ENCODE data around the gene PFAS.
"Not testable (repeated sequence)": the region's sequence is repeated elsewhere in the genome, so short reads cannot be mapped to it uniquely, and the experiment has no call there.

The PFAS gene

GRCh38 chr17:8231701-8232100 lies 17.4 kb upstream of the PFAS start:
- 95% methylated on average over 10 of the region's 10 CpGs for WGBS
- Histone ChIP-seq H3K9me3 (ENCODE audit: insufficient read depth, low read depth, low read length) (no peaks in the 10 kb centered on the region), H3K36me3 (ENCODE audit: insufficient read depth, low read length) (peaks cover 95% of the 10 kb centered on the region), H3K27me3 (ENCODE audit: insufficient read depth, low read length) (no peaks in the 10 kb centered on the region), H3K4me1 (ENCODE audit: insufficient read depth, low read length) (0 out of 2 replicates have a peak, but pooled peaks cover 4% of the 10 kb centered on the region), H3K9ac (ENCODE audit: low read depth, low read length) (no peak overlapping the region), H3K4me3 (ENCODE audit: low read length) (no peak overlapping the region), H3K27ac (ENCODE audit: low read depth, low read length) (no peak overlapping the region)

DNA sequence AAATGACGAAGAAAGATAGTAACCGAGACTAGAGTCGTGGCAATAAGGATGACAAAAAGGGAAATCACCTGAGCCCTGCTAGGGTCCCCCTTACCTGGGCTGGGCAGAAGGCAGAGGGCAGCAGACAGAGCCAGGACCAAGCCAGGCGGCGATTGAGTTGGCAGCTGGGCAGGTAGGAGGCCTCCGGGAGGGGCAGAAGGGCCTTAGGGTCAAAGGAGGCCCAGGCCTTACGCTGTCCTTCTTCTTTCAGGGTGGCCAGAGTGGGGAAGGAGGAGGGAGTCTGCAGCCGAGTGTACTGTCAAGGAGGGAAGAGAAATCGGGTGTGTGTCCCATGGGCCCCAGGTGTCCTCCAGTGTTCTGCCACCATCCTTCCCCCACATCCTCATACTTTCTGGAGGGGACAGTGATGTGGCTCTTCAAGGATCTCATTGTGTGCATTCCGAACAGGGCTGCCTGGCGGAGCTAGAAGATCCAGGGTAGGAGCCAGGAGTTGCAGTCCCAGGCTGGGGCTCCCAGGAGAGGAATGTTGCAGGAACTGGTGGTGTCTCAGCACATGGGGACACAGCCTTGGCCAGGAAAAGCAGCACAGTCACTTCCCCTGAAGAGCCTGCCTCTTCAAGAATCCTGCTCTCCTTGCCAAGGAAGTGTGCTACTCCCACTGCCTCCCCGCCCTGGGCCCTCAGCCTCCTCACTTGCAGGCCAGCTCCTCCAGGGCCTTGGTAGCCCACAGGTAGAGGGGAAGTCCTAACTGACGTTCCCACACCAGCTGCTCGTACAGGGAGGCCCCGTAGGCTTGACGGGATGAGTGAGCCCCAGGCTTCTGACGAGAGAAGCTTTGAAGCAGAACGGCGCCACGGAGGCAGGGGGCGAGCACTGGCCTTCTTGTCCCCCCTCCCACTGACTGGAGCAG lies 14.5 kb upstream of the PFAS start:
- WGBS = 94% methylated on average over 19 of the region's 21 CpGs
- Histone ChIP-seq H3K27me3 (ENCODE audit: insufficient read depth, low read length) (no peaks in the 10 kb centered on the region), H3K9ac (ENCODE audit: low read depth, low read length) (no peak overlapping the region)

DNA sequence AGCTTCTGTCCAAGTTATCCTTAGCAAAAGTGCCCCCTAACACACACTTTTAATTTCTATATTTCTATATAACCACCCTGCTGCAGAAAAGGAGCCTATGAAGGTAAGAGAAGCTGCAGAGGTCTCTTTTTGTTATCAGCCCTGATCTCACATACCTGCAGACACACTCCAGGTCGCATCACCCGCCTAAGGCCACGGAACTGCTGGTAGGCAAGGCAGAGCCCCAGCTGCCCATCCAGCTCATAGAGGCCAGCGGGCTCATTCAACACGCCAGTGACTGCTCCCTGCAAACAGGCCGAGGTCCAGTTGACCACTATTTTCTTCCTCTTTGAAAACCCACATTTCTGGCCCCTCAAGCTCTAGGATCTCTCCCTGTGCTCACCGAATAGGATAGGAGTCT lies 13.4 kb upstream of the PFAS start:
- no peak overlapping the region for H3K9ac ChIP-seq (ENCODE audit: low read depth, low read length)
- no peak overlapping the region for H3K4me3 ChIP-seq (ENCODE audit: low read length)
- no peaks in the 10 kb centered on the region for H3K9me3 ChIP-seq (ENCODE audit: insufficient read depth, low read depth, low read length)
- no peaks in the 10 kb centered on the region for H3K4me1 ChIP-seq (ENCODE audit: insufficient read depth, low read length)
- WGBS = 93% methylated on average over 7 of the region's 7 CpGs
- no peak overlapping the region for H3K27ac ChIP-seq (ENCODE audit: low read depth, low read length)
- H3K27me3 ChIP-seq (ENCODE audit: insufficient read depth, low read length) = no peaks in the 10 kb centered on the region
- peaks cover 86% of the 10 kb centered on the region for H3K36me3 ChIP-seq (ENCODE audit: insufficient read depth, low read length)

More for the DNA sequence above, 14.5 kb upstream of the PFAS start:
- Histone ChIP-seq H3K9me3 (ENCODE audit: insufficient read depth, low read depth, low read length) (no peaks in the 10 kb centered on the region), H3K36me3 (ENCODE audit: insufficient read depth, low read length) (peaks cover 94% of the 10 kb centered on the region), H3K27ac (ENCODE audit: low read depth, low read length) (no peak overlapping the region), H3K4me3 (ENCODE audit: low read length) (no peak overlapping the region), H3K4me1 (ENCODE audit: insufficient read depth, low read length) (no peaks in the 10 kb centered on the region)

GRCh38 chr17:8237175-8237574 lies 11.9 kb upstream of the PFAS start:
- no peaks in the 10 kb centered on the region for H3K9me3 ChIP-seq (ENCODE audit: insufficient read depth, low read depth, low read length)
- H3K27me3 ChIP-seq (ENCODE audit: insufficient read depth, low read length) = no peaks in the 10 kb centered on the region
- H3K4me3 ChIP-seq (ENCODE audit: low read length) = no peak overlapping the region
- 95% methylated on average over 7 of the region's 7 CpGs for WGBS
- H3K36me3 ChIP-seq (ENCODE audit: insufficient read depth, low read length) = peaks cover 75% of the 10 kb centered on the region
- no peak overlapping the region for H3K9ac ChIP-seq (ENCODE audit: low read depth, low read length)
- H3K27ac ChIP-seq (ENCODE audit: low read depth, low read length) = no peak overlapping the region
- no peaks in the 10 kb centered on the region for H3K4me1 ChIP-seq (ENCODE audit: insufficient read depth, low read length)

DNA sequence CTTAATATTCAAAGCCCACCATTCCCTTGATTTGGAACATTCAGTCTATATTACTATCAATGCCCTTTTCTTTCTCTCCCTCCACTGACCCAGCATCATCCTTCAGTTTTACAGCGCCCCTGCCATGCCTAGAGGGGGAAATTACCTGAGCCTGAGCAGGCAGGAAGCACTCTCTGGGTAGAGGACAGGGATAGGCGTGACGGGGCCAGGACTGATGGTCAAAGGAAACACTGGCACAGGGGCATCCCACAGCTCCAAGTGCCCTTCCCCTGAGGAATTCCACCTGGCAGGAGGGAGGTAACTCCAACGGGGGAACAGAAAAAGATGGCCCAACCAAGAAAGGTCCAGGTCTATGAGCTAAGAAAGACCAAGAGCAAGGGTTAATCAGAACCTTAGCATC lies 11.2 kb upstream of the PFAS start:
- Histone ChIP-seq H3K36me3 (ENCODE audit: insufficient read depth, low read length) (peaks cover 69% of the 10 kb centered on the region), H3K9me3 (ENCODE audit: insufficient read depth, low read depth, low read length) (no peaks in the 10 kb centered on the region), H3K4me1 (ENCODE audit: insufficient read depth, low read length) (no peaks in the 10 kb centered on the region), H3K4me3 (ENCODE audit: low read length) (no peak overlapping the region), H3K27me3 (ENCODE audit: insufficient read depth, low read length) (no peaks in the 10 kb centered on the region), H3K9ac (ENCODE audit: low read depth, low read length) (no peak overlapping the region), H3K27ac (ENCODE audit: low read depth, low read length) (no peak overlapping the region)
- WGBS = 94% methylated on average over 4 of the region's 4 CpGs

DNA sequence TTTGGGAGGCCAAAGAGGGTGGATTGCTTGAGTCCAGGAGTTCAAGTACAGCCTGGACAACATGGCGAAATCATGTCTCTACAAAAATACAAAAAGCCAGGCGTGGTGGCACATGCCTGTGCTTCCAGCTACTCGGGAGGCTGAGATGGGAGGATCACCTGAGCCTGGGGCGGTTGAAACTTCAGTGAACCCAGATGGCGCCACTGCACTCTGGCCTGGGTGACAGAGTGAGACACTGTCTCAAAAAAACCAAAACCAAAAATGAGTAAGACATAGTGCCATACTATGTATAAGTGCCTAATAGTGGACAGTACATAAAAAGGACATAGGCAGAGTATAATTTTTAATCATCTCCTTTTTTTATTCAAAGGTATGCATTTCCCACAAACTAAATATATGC lies 5.3 kb upstream of the PFAS start:
- Histone ChIP-seq H3K4me3 (ENCODE audit: low read length) (no peak overlapping the region), H3K27ac (ENCODE audit: low read depth, low read length) (no peak overlapping the region), H3K4me1 (ENCODE audit: insufficient read depth, low read length) (no peaks in the 10 kb centered on the region), H3K9me3 (ENCODE audit: insufficient read depth, low read depth, low read length) (no peaks in the 10 kb centered on the region), H3K36me3 (ENCODE audit: insufficient read depth, low read length) (peaks cover 22% of the 10 kb centered on the region), H3K9ac (ENCODE audit: low read depth, low read length) (no peak overlapping the region), H3K27me3 (ENCODE audit: insufficient read depth, low read length) (no peaks in the 10 kb centered on the region)
- WGBS = 94% methylated on average over 5 of the region's 5 CpGs

GRCh38 chr17:8244768-8245167 lies 4.3 kb upstream of the PFAS start:
- peaks cover 15% of the 10 kb centered on the region for H3K36me3 ChIP-seq (ENCODE audit: insufficient read depth, low read length)

DNA sequence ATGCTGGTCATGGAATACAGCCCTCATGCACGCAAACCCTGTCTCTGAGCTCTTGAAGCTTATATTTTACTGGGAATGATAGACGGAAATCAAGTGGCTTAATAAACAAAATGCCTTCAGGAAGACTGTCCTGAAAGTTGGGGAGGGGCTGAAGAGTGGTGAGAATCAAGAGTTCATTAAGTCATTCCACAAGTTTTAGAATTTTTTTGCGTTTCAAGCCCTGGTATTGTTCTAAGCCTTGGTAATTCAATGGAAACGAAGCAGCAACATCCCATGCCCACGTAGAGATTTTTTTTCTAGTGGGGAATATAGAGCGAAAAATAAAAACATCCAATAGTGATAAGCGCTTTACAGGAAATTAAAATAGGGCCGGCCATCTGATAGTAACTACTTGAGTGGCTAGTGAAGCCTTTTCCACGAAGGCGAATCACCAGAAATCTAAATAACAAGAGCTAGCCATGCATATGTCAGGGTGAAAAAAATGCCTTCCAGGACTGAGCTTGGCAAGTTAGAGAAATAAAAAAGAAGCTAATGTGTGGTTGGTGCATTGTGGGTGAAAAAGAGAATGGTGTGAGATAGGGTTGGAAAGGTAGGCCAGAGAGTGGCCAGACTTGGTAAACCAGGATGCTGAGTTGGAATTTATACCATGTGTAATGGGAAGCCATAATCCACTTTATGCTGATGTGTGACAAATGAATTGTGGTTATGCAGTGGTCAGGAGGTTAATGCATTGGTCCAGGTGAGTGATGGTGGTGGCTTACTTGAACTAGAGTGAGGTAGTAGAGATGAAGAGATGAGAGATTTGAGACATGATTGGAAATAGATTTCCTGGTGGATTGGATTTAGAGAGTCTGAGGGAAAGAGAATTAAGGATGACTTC lies 772 bp downstream of the PFAS start:
- H3K9ac ChIP-seq (ENCODE audit: low read depth, low read length) = peak overlapping the region; percentile 97
- WGBS = 8% methylated on average over 10 of the region's 10 CpGs
- no peaks in the 10 kb centered on the region for H3K27me3 ChIP-seq (ENCODE audit: insufficient read depth, low read length)

More at GRCh38 chr17:8244768-8245167, 4.3 kb upstream of the PFAS start:
- no peaks in the 10 kb centered on the region for H3K27me3 ChIP-seq (ENCODE audit: insufficient read depth, low read length)
- no peak overlapping the region for H3K27ac ChIP-seq (ENCODE audit: low read depth, low read length)
- 0 out of 2 replicates have a peak, but pooled peaks cover under 1% of the 10 kb centered on the region for H3K4me1 ChIP-seq (ENCODE audit: insufficient read depth, low read length)
- 97% methylated on average over 8 of the region's 8 CpGs for WGBS
- no peaks in the 10 kb centered on the region for H3K9me3 ChIP-seq (ENCODE audit: insufficient read depth, low read depth, low read length)
- no peak overlapping the region for H3K4me3 ChIP-seq (ENCODE audit: low read length)
- no peak overlapping the region for H3K9ac ChIP-seq (ENCODE audit: low read depth, low read length)

DNA sequence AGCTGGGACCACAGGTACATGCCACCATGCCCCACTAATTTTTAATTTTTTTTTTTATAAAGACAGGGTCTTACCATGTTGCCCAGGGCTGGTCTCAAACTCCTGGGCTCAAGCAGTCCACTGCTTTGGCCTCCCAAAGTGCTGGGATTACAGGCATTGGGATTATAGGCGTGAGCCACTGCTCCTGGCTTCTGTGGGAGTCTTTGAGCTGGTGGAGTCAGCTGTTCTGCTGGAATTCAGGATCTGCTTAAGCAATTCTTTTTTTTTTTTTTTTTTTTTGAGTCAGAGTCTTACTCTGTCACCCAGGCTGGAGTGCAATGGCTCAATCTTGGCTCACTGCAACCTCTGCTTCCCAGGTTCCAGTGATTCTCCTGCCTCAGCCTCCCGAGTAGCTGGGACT lies 2.3 kb downstream of the PFAS start:
- H3K4me3 ChIP-seq (ENCODE audit: low read length); H3K4me1 ChIP-seq (ENCODE audit: insufficient read depth, low read length); H3K27me3 ChIP-seq (ENCODE audit: insufficient read depth, low read length); H3K27ac ChIP-seq (ENCODE audit: low read depth, low read length); H3K9me3 ChIP-seq (ENCODE audit: insufficient read depth, low read depth, low read length); H3K9ac ChIP-seq (ENCODE audit: low read depth, low read length): not testable (repeated sequence)
- WGBS = 94% methylated on average over 2 of the region's 2 CpGs
- H3K36me3 ChIP-seq (ENCODE audit: insufficient read depth, low read length) = peaks cover 31% of the 10 kb centered on the region

More for the DNA sequence above, 772 bp downstream of the PFAS start:
- peaks cover 8% of the 10 kb centered on the region; the same call in 1 of the 2 replicates for H3K4me1 ChIP-seq (ENCODE audit: insufficient read depth, low read length)
- H3K4me3 ChIP-seq (ENCODE audit: low read length) = peak overlapping the region; percentile 93
- no peaks in the 10 kb centered on the region for H3K9me3 ChIP-seq (ENCODE audit: insufficient read depth, low read depth, low read length)
- peak overlapping the region; percentile 99 for H3K27ac ChIP-seq (ENCODE audit: low read depth, low read length)
- peaks cover 21% of the 10 kb centered on the region for H3K36me3 ChIP-seq (ENCODE audit: insufficient read depth, low read length)

DNA sequence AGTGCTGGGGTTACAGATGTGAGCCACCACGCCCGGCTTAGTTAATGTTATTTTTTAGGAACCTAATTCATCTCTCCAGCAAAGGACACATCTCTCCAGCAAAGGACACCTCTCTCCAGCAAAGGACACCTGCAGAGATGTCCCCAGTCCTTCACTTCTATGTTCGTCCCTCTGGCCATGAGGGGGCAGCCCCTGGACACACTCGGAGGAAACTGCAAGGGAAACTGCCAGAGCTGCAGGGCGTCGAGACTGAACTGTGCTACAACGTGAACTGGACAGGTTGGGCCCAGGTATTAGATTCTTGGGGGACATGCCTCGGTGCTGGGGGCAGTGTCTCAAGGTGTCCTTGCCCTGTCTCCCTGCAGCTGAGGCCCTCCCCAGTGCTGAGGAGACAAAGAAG lies 4.7 kb downstream of the PFAS start:
- H3K36me3 ChIP-seq (ENCODE audit: insufficient read depth, low read length) = peaks cover 51% of the 10 kb centered on the region
- 91% methylated on average over 8 of the region's 8 CpGs for WGBS

DNA sequence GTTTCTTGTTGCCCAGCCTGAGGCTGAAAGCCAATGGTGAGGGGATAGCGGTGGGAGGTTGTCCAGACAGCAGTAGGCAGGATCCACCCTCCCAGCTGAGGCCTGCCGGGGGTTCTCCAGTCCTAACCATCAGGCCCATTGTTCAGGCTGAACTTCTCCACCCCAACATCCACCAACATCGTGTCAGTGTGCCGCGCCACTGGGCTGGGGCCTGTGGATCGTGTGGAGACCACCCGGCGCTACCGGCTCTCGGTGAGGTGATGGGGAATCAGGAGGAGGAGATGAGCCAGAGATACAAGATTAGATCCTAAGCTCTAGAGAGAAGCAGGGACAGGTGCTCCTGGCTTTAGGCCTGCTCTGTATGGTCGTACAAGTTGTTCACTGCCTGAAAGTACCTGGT lies 5.8 kb downstream of the PFAS start:
- no peaks in the 10 kb centered on the region for H3K27me3 ChIP-seq (ENCODE audit: insufficient read depth, low read length)
- H3K36me3 ChIP-seq (ENCODE audit: insufficient read depth, low read length) = peaks cover 61% of the 10 kb centered on the region
- no peak overlapping the region for H3K27ac ChIP-seq (ENCODE audit: low read depth, low read length)
- H3K9me3 ChIP-seq (ENCODE audit: insufficient read depth, low read depth, low read length) = no peaks in the 10 kb centered on the region
- H3K9ac ChIP-seq (ENCODE audit: low read depth, low read length) = no peak overlapping the region
- no peak overlapping the region for H3K4me3 ChIP-seq (ENCODE audit: low read length)
- 95% methylated on average over 11 of the region's 11 CpGs for WGBS
- peaks cover 7% of the 10 kb centered on the region; the same call in 1 of the 2 replicates for H3K4me1 ChIP-seq (ENCODE audit: insufficient read depth, low read length)

More for the DNA sequence above, 4.7 kb downstream of the PFAS start:
- Histone ChIP-seq H3K27ac (ENCODE audit: low read depth, low read length) (no peak overlapping the region), H3K9ac (ENCODE audit: low read depth, low read length) (no peak overlapping the region), H3K4me3 (ENCODE audit: low read length) (no peak overlapping the region), H3K27me3 (ENCODE audit: insufficient read depth, low read length) (no peaks in the 10 kb centered on the region), H3K4me1 (ENCODE audit: insufficient read depth, low read length) (peaks cover 8% of the 10 kb centered on the region; the same call in 1 of the 2 replicates), H3K9me3 (ENCODE audit: insufficient read depth, low read depth, low read length) (no peaks in the 10 kb centered on the region)

Measured in HUES64 (cell line).